OCI-LY1 (cell line): ENCODE measurements around the gene ATP2B2.

Source experiments
- CTCF ChIP-seq: fragments of 200-600 bp; sonication (generic), shearing (Covaris generic); IDR thresholded peaks from 2 replicates; pipeline ENCODE4 v1.5.1; 2017; ENCODE audit warnings: mild to moderate bottlenecking, antibody characterized with exemption, low read length, moderate library complexity, mixed read lengths
- EZH2 ChIP-seq: fragments of 200-600 bp; sonication (generic), shearing (Covaris generic); IDR thresholded peaks from 2 replicates; pipeline ENCODE4 v1.8.0; 2017; ENCODE audit warnings: borderline replicate concordance, mixed run types, mild to moderate bottlenecking, antibody characterized with exemption, low read length, moderate library complexity, mixed read lengths

- no peak for TF ChIP-seq CTCF
- TF ChIP-seq EZH2, result no peak
These were observed 201.6 kb downstream of the ATP2B2 start for GRCh38 chr3:10303785-10304184.
